ENCODE results near the gene KANSL1. TPM values are rescaled to one million over a fixed set of nuclear protein-coding genes. Genes with fewer than 3 reads are reported as not detected.

KANSL1 gene
- total RNA-seq, 1 experiment from 2014 or later: 52.5 TPM

GRCh38 chr17:46179375-46179999 lies 13.7 kb downstream of the KANSL1 start:
- Histone ChIP-seq H2AFZ (no peak overlapping the region), H3K27ac (no peak overlapping the region), H3K9me3 (ENCODE audit: insufficient read depth, low read depth) (no peaks in the 10 kb centered on the region), H3K27me3 (ENCODE audit: insufficient read depth, low read depth) (no peaks in the 10 kb centered on the region), H3K36me3 (ENCODE audit: low read depth) (0 out of 2 replicates have a peak, but pooled peaks cover 6% of the 10 kb centered on the region), H3K79me2 (ENCODE audit: low read depth) (peaks cover 100% of the 10 kb centered on the region), H3F3A (ENCODE audit: insufficient read depth, low read depth) (peaks cover 4% of the 10 kb centered on the region; the same call in 1 of the 2 replicates), H3K4me2 (no peak overlapping the region), H3K4me1 (replicated peaks; ENCODE audit: insufficient read depth) (0 out of 2 replicates have a peak, but pooled peaks cover 11% of the 10 kb centered on the region), H4K20me1 (ENCODE audit: insufficient read depth) (peaks cover 96% of the 10 kb centered on the region), H3K9me2 (ENCODE audit: insufficient read depth) (no peaks in the 10 kb centered on the region), H3K4me3 (no peak overlapping the region)
- intact Hi-C loops (cut with micrococcal nuclease; ENCODE audit: unreplicated experiment): no loop called here
- BruUV-seq (replicated peaks): no TSS peak
- TF ChIP-seq EZH2 (IDR thresholded peaks at IDR 0.05; ENCODE audit: low read depth): no peak
- TF ChIP-seq, protein P1, sequence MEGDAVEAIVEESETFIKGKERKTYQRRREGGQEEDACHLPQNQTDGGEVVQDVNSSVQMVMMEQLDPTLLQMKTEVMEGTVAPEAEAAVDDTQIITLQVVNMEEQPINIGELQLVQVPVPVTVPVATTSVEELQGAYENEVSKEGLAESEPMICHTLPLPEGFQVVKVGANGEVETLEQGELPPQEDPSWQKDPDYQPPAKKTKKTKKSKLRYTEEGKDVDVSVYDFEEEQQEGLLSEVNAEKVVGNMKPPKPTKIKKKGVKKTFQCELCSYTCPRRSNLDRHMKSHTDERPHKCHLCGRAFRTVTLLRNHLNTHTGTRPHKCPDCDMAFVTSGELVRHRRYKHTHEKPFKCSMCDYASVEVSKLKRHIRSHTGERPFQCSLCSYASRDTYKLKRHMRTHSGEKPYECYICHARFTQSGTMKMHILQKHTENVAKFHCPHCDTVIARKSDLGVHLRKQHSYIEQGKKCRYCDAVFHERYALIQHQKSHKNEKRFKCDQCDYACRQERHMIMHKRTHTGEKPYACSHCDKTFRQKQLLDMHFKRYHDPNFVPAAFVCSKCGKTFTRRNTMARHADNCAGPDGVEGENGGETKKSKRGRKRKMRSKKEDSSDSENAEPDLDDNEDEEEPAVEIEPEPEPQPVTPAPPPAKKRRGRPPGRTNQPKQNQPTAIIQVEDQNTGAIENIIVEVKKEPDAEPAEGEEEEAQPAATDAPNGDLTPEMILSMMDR (conservative IDR thresholded peaks at IDR 0.05): no peak
- POLR2A ChIA-PET (ENCODE audit: unreplicated experiment): no interaction called here
- no peak for DNase-seq
- CTCF ChIA-PET: no interaction called here

DNA sequence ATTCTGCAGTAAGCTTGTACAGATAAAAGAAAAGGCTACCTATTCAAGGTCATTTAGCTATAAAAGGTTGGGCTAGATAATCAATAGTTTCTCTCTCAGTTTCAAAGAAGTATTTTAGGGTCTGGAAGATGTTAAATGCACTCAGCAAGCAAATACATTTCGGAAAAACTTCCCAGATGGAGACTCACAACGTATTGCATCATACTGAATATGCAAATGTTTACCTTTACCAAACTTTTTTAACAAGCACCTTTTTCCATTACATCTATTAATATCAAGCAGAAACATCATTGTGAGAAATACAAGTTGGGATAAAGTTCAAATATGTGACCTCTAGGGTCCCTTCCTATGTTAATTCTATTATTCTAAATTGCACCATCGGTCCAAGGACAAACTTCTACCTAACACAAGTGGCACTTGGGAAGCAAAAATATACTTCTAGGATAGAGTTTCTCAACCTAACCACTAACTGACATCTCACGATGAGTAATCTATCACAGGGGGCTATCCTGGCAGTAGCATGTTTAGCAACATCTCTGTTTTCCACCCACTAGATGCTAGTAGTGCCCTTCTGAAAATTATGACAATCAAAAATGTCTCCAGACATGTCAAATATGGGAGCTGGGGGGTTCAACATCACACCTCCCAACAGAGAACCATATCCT lies 14.5 kb downstream of the KANSL1 start:
- CTCF ChIA-PET: no interaction called here

GRCh38 chr17:46176975-46177374 lies 16.3 kb downstream of the KANSL1 start:
- H3K36me3 ChIP-seq (ENCODE audit: low read depth): peaks cover 8% of the 10 kb centered on the region
- H4K20me1 ChIP-seq (ENCODE audit: insufficient read depth): peaks cover 96% of the 10 kb centered on the region
- H3K27me3 ChIP-seq (ENCODE audit: insufficient read depth, low read depth): no peaks in the 10 kb centered on the region
- H3K9me3 ChIP-seq (ENCODE audit: insufficient read depth, low read depth): no peaks in the 10 kb centered on the region
- peaks cover 3% of the 10 kb centered on the region; the same call in 1 of the 2 replicates for H3F3A ChIP-seq (ENCODE audit: insufficient read depth, low read depth)
- H3K4me2 ChIP-seq: no peak overlapping the region
- H2AFZ ChIP-seq: no peak overlapping the region
- 0 out of 2 replicates have a peak, but pooled peaks cover 11% of the 10 kb centered on the region for H3K4me1 ChIP-seq (replicated peaks; ENCODE audit: insufficient read depth)
- intact Hi-C loops (cut with micrococcal nuclease; ENCODE audit: unreplicated experiment): no loop called here
- peaks cover 100% of the 10 kb centered on the region for H3K79me2 ChIP-seq (ENCODE audit: low read depth)
- no TSS peak for BruUV-seq (replicated peaks)
- no peak for TF ChIP-seq EZH2 (IDR thresholded peaks at IDR 0.05; ENCODE audit: low read depth)
- TF ChIP-seq, protein P1 (conservative IDR thresholded peaks at IDR 0.05): no peak
- POLR2A ChIA-PET (ENCODE audit: unreplicated experiment): no interaction called here
- CTCF ChIA-PET: no interaction called here
- DNase-seq: no peak
- no peaks in the 10 kb centered on the region for H3K9me2 ChIP-seq (ENCODE audit: insufficient read depth)
- no peak overlapping the region for H3K27ac ChIP-seq
- no peak overlapping the region for H3K4me3 ChIP-seq

More for the DNA sequence above, 14.5 kb downstream of the KANSL1 start:
- Histone ChIP-seq H3K27me3 (ENCODE audit: insufficient read depth, low read depth) (no peaks in the 10 kb centered on the region), H3K9me3 (ENCODE audit: insufficient read depth, low read depth) (no peaks in the 10 kb centered on the region), H3K4me3 (no peak overlapping the region), H3K79me2 (ENCODE audit: low read depth) (peaks cover 100% of the 10 kb centered on the region), H3K9me2 (ENCODE audit: insufficient read depth) (no peaks in the 10 kb centered on the region), H3K4me1 (replicated peaks; ENCODE audit: insufficient read depth) (0 out of 2 replicates have a peak, but pooled peaks cover 11% of the 10 kb centered on the region), H3K4me2 (no peak overlapping the region), H2AFZ (no peak overlapping the region), H4K20me1 (ENCODE audit: insufficient read depth) (peaks cover 96% of the 10 kb centered on the region), H3F3A (ENCODE audit: insufficient read depth, low read depth) (peaks cover 4% of the 10 kb centered on the region; the same call in 1 of the 2 replicates), H3K27ac (peak overlapping the region; percentile 8; the same call in 1 of the 2 replicates), H3K36me3 (ENCODE audit: low read depth) (0 out of 2 replicates have a peak, but pooled peaks cover 6% of the 10 kb centered on the region)
- no TSS peak for BruUV-seq (replicated peaks)
- no peak for DNase-seq
- POLR2A ChIA-PET (ENCODE audit: unreplicated experiment): no interaction called here
- TF ChIP-seq, protein P1 (conservative IDR thresholded peaks at IDR 0.05): no peak
- TF ChIP-seq EZH2 (IDR thresholded peaks at IDR 0.05; ENCODE audit: low read depth): no peak
- intact Hi-C loops (cut with micrococcal nuclease; ENCODE audit: unreplicated experiment): no loop called here

All from PC-9 (cell line).